ENCODE measurements around the gene TNP2. TPM values are rescaled to one million over a fixed set of nuclear protein-coding genes. Genes with fewer than 3 reads are reported as not detected.

TNP2 gene
- total and polyA plus RNA-seq, 9 of the 15 experiments (the other 6 are each of a cell fraction or from before 2014, with no cell fraction given), result not detected

DNA sequence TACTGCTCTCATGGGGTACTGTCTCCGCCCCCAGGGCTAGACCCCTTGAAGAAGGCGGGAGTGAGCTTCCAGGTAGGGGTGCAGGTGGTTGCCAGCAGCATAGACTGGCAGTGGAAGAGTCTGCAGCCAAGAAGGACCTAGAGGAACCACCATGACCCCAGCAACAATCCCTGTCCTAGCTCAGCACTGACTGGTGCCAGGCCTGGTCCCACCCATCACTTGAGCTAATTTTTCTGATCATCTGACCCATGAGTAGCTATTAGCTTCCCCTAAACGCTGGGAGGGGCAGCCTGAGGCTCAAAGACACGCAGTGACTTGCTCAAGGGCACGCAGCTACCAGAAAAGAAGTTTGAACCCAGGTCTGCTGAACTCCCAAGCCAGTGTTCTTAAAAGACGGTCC lies 3.4 kb upstream of the TNP2 start:
- Histone ChIP-seq H4K20me1 (replicated peaks; ENCODE audit: control insufficient read depth, insufficient read depth, low read length) (0 out of 2 replicates have a peak, but pooled peaks cover 2% of the 10 kb centered on the region), H3K9ac (ENCODE audit: insufficient read depth in 1 of 2, low read depth in 2 of 2, low read length in 2 of 2) (no peak overlapping the region), H3K9me3 (replicated peaks; ENCODE audit: control insufficient read depth, insufficient read depth, low read depth, low read length) (no peaks in the 10 kb centered on the region), H3K79me2 (ENCODE audit: control insufficient read depth, insufficient read depth, low read length) (no peaks in the 10 kb centered on the region), H3K4me1 (replicated peaks in 1 of 2; ENCODE audit: control insufficient read depth in 2 of 2, insufficient read depth in 2 of 2, low read length in 2 of 2) (peaks cover 0 to 16% of the 10 kb centered on the region in 2 experiments; a peak in 1 of 5 replicates), H3K4me3 (no peak overlapping the region), H3K4me2 (ENCODE audit: insufficient read depth, low read length) (no peak overlapping the region), H3K9me1 (ENCODE audit: control insufficient read depth, insufficient read depth, low read length) (no peaks in the 10 kb centered on the region), H3K27ac (ENCODE audit: extremely low read depth, low read depth, low read length) (no peak overlapping the region), H3K27me3 (ENCODE audit: control insufficient read depth in 2 of 2, insufficient read depth in 2 of 2, low read length in 2 of 2) (peaks cover 18 to 31% of the 10 kb centered on the region in 2 experiments; a peak in 4 of 5 replicates), H3K36me3 (ENCODE audit: control insufficient read depth, insufficient read depth, low read length) (no peaks in the 10 kb centered on the region), H2AFZ (ENCODE audit: low read depth, low read length) (no peak overlapping the region)
- in situ Hi-C loops (cut with MboI) (no loop called here), intact Hi-C loops (cut with micrococcal nuclease) (no loop called here)
- no peak for DNase-seq (ENCODE audit: extremely low read depth in 1 of 4, low spot score in 3 of 4)
- BruUV-seq (replicated peaks), result no TSS peak
- ATAC-seq, result no peak
- WGBS (ENCODE audit: insufficient coverage, low coverage, missing lambda C conversion rate), result 18% methylated on average over 6 of the region's 6 CpGs
- CTCF ChIA-PET (ENCODE audit: low intra/inter-chr PET ratio), result no interaction called here
- POLR2A ChIA-PET, result interaction anchor here (0.6 to 1.8 kb wide), 4 partner anchors 11 to 62 kb away, joined by 3 to 8 read pairs (median 5); partner anchors contain the start of gene SOCS1
- no peak for FAIRE-seq
- TF ChIP-seq, protein P1, sequence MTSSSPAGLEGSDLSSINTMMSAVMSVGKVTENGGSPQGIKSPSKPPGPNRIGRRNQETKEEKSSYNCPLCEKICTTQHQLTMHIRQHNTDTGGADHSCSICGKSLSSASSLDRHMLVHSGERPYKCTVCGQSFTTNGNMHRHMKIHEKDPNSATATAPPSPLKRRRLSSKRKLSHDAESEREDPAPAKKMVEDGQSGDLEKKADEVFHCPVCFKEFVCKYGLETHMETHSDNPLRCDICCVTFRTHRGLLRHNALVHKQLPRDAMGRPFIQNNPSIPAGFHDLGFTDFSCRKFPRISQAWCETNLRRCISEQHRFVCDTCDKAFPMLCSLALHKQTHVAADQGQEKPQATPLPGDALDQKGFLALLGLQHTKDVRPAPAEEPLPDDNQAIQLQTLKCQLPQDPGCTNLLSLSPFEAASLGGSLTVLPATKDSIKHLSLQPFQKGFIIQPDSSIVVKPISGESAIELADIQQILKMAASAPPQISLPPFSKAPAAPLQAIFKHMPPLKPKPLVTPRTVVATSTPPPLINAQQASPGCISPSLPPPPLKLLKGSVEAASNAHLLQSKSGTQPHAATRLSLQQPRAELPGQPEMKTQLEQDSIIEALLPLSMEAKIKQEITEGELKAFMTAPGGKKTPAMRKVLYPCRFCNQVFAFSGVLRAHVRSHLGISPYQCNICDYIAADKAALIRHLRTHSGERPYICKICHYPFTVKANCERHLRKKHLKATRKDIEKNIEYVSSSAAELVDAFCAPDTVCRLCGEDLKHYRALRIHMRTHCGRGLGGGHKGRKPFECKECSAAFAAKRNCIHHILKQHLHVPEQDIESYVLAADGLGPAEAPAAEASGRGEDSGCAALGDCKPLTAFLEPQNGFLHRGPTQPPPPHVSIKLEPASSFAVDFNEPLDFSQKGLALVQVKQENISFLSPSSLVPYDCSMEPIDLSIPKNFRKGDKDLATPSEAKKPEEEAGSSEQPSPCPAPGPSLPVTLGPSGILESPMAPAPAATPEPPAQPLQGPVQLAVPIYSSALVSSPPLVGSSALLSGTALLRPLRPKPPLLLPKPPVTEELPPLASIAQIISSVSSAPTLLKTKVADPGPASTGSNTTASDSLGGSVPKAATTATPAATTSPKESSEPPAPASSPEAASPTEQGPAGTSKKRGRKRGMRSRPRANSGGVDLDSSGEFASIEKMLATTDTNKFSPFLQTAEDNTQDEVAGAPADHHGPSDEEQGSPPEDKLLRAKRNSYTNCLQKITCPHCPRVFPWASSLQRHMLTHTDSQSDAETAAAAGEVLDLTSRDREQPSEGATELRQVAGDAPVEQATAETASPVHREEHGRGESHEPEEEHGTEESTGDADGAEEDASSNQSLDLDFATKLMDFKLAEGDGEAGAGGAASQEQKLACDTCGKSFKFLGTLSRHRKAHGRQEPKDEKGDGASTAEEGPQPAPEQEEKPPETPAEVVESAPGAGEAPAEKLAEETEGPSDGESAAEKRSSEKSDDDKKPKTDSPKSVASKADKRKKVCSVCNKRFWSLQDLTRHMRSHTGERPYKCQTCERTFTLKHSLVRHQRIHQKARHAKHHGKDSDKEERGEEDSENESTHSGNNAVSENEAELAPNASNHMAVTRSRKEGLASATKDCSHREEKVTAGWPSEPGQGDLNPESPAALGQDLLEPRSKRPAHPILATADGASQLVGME (CRISPR knock-in tag; IDR thresholded peaks at IDR 0.05), result no peak
- no peak for TF ChIP-seq ZNF584 (CRISPR knock-in tag; IDR thresholded peaks at IDR 0.05; ENCODE audit: low read depth)
- no peak for TF ChIP-seq CHD1 (IDR thresholded peaks at IDR 0.05; ENCODE audit: low read length)
- no peak for TF ChIP-seq ZNF3 (CRISPR knock-in tag; IDR thresholded peaks at IDR 0.05)
- TF ChIP-seq, protein P2, sequence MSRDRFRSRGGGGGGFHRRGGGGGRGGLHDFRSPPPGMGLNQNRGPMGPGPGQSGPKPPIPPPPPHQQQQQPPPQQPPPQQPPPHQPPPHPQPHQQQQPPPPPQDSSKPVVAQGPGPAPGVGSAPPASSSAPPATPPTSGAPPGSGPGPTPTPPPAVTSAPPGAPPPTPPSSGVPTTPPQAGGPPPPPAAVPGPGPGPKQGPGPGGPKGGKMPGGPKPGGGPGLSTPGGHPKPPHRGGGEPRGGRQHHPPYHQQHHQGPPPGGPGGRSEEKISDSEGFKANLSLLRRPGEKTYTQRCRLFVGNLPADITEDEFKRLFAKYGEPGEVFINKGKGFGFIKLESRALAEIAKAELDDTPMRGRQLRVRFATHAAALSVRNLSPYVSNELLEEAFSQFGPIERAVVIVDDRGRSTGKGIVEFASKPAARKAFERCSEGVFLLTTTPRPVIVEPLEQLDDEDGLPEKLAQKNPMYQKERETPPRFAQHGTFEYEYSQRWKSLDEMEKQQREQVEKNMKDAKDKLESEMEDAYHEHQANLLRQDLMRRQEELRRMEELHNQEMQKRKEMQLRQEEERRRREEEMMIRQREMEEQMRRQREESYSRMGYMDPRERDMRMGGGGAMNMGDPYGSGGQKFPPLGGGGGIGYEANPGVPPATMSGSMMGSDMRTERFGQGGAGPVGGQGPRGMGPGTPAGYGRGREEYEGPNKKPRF (IDR thresholded peaks at IDR 0.05; ENCODE audit: low read depth, low read length), result no peak
- TF ChIP-seq ZNF12 (CRISPR knock-in tag; IDR thresholded peaks at IDR 0.05), result no peak
- no peak for TF ChIP-seq EP300 (IDR thresholded peaks at IDR 0.05; ENCODE audit: low read length)
- TF ChIP-seq ZNF76 (CRISPR knock-in tag; IDR thresholded peaks at IDR 0.05; ENCODE audit: borderline replicate concordance), result no peak
- TF ChIP-seq, protein P3, sequence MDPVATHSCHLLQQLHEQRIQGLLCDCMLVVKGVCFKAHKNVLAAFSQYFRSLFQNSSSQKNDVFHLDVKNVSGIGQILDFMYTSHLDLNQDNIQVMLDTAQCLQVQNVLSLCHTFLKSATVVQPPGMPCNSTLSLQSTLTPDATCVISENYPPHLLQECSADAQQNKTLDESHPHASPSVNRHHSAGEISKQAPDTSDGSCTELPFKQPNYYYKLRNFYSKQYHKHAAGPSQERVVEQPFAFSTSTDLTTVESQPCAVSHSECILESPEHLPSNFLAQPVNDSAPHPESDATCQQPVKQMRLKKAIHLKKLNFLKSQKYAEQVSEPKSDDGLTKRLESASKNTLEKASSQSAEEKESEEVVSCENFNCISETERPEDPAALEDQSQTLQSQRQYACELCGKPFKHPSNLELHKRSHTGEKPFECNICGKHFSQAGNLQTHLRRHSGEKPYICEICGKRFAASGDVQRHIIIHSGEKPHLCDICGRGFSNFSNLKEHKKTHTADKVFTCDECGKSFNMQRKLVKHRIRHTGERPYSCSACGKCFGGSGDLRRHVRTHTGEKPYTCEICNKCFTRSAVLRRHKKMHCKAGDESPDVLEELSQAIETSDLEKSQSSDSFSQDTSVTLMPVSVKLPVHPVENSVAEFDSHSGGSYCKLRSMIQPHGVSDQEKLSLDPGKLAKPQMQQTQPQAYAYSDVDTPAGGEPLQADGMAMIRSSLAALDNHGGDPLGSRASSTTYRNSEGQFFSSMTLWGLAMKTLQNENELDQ (CRISPR knock-in tag; IDR thresholded peaks at IDR 0.05; ENCODE audit: borderline replicate concordance), result no peak
- TF ChIP-seq ASH1L (IDR thresholded peaks at IDR 0.05; ENCODE audit: borderline replicate concordance, low read depth, partially characterized antibody), result no peak
- TF ChIP-seq GABPA (tag; conservative IDR thresholded peaks at IDR 0.05; ENCODE audit: low read depth), result no peak

Measured in K562 (cell line).